Measurements from ENCODE around the gene OSTM1.
A peak's percentile ranks its signal among the peaks of the same experiment; 100 is the strongest.

Gene OSTM1, protein sequence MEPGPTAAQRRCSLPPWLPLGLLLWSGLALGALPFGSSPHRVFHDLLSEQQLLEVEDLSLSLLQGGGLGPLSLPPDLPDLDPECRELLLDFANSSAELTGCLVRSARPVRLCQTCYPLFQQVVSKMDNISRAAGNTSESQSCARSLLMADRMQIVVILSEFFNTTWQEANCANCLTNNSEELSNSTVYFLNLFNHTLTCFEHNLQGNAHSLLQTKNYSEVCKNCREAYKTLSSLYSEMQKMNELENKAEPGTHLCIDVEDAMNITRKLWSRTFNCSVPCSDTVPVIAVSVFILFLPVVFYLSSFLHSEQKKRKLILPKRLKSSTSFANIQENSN

DNA sequence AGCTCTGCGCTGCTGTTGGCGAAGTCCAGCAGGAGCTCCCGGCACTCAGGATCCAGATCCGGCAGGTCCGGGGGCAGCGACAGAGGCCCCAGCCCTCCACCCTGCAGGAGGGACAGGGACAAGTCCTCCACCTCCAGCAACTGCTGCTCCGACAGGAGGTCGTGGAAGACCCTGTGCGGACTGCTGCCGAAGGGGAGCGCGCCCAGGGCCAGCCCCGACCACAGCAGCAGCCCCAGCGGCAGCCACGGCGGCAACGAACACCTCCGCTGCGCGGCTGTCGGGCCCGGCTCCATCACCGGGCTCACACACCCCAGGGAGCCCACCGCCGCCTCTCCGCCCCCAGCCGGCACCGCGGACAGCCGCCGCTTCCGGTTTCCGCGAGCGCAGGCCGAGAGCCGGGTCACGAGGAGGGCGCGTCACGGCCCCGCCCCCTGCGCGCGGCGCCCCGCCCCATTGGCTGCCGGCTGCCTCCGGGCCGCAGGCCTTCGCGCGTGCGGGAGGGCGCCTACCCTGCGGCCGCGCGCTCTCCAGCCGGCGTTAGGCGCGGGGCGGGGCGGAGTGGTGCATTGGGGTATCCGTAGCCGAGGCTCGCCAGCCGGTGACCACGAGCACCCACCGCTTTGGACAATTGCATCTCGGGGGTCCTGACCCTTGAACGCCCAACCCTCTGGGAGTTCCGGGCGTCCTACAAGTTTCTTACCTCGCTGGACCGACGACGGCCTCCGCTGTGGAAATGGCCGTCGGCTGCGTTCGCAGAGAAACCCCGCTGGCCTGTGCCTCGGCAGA lies at the start of gene OSTM1:
Gene OSTM1, minus strand, starts transcription at position 383 of the 786 bp plus-strand sequence. Its CDS starts 90 bp downstream, at position 293.
- in situ Hi-C loops (cut with HindIII; ENCODE audit: low pct_ligation_motif_present, low pct_unique_long_range_greater_than_20kb, low sequenced_read_pairs) = no loop called here
- DNase-seq = peak; percentile 85

DNA sequence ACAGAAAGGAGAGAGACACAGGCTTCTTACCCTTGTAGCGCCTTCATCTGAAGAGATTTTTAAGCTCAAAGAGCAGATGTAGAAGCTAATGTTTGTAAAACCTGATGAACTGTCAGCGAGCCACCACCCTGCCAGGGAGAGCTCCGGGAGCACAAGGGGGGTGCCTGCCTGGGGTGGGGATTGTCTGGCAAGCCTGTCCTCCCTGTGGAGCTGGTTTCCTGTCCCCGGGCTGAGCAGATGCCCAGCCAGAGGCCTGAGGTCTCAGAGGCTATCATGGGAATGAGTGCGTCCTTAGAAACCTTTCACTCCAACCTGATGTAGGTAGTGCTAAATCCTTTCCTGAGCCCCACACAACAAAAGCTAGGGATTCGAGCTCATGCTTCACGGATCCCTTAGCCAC lies 49.4 kb upstream of the OSTM1 start:
- no peak for DNase-seq
- in situ Hi-C loops (cut with HindIII; ENCODE audit: low pct_ligation_motif_present, low pct_unique_long_range_greater_than_20kb, low sequenced_read_pairs) = no loop called here

DNA sequence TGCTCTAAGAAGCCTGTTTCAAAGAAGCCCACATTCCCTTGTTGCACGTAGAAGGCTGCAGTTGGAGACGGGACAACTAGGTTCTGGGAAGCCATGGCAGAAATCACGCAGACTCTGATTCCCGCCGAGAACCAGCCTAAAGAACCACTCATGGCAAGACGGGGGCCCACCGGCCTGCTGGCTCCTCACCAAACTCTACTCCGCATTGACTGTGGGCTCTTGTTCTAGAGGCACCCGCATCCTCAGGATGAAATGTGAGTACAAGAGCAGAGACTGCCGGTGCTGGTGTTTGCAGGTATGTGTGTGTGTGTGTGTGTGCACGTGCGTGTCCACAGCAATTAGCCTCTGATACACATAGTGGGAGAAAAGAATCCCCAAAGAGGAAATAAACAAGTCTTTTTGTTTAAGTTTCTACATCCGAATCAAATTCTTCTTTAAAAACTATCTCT lies 49.0 kb upstream of the OSTM1 start:
- in situ Hi-C loops (cut with HindIII; ENCODE audit: low pct_ligation_motif_present, low pct_unique_long_range_greater_than_20kb, low sequenced_read_pairs) = no loop called here
- DNase-seq = no peak

DNA sequence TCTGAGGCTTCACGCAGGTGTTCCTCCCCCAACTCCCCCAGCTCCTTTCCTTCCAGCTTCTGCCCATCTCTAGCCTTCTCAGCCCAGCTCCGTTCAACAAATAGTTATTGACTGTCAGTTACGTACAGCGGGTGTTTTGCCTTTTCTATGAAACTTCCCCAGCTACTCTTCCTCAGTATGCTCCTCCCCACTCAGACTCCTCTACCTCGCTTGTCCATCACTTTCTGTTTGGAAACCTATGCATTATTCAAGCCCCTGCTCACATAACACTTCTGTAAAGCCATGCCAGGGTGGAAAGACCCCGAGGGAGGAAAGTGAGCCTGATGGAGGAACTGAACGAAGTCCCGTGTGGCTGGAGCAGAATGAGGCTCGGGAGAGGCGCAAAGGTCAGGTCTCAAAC lies 47.1 kb upstream of the OSTM1 start:
- in situ Hi-C loops (cut with HindIII; ENCODE audit: low pct_ligation_motif_present, low pct_unique_long_range_greater_than_20kb, low sequenced_read_pairs) = no loop called here

DNA sequence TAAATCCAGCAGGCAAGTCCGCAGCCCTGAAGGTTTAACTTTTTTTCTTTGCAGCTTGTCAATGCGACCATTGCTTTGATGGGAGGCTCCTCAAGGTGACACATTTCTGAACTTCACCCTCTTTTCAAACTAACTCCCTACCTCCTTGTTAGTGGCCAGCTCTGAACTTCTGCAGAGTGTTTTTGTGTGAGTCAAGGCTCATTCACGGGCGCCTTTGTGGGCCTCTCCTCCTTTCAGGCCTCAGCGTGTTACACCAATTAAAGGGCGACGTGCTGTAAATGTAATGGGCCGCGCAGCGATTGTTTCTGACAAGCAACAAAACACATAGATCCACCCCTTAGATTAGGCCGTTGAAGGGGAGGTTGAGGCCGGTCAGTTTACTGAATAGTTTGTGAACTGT lies 45.8 kb upstream of the OSTM1 start:
- in situ Hi-C loops (cut with HindIII; ENCODE audit: low pct_ligation_motif_present, low pct_unique_long_range_greater_than_20kb, low sequenced_read_pairs) = no loop called here
- DNase-seq = no peak

More for the DNA sequence above, 47.1 kb upstream of the OSTM1 start:
- DNase-seq = no peak

DNA sequence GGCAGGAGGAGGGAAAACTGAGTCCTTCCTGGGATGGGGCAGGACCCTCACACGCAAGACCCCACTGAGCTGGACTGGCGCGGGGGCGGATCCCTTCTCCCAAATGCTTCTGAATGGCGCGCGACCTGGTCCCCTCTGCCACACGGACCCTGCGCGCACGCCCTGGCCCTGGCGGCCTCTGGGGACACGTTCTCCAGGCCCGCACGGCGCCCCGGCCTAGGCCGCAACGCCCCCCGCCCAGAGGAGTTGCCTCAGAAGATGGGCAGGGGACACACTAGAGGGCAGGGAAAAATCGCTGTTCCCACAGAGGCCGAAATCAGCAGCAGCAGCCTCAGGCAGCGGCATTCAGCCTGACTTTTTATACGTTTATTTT lies 45.2 kb upstream of the OSTM1 start:
- in situ Hi-C loops (cut with HindIII; ENCODE audit: low pct_ligation_motif_present, low pct_unique_long_range_greater_than_20kb, low sequenced_read_pairs) = no loop called here
- DNase-seq = no peak

DNA sequence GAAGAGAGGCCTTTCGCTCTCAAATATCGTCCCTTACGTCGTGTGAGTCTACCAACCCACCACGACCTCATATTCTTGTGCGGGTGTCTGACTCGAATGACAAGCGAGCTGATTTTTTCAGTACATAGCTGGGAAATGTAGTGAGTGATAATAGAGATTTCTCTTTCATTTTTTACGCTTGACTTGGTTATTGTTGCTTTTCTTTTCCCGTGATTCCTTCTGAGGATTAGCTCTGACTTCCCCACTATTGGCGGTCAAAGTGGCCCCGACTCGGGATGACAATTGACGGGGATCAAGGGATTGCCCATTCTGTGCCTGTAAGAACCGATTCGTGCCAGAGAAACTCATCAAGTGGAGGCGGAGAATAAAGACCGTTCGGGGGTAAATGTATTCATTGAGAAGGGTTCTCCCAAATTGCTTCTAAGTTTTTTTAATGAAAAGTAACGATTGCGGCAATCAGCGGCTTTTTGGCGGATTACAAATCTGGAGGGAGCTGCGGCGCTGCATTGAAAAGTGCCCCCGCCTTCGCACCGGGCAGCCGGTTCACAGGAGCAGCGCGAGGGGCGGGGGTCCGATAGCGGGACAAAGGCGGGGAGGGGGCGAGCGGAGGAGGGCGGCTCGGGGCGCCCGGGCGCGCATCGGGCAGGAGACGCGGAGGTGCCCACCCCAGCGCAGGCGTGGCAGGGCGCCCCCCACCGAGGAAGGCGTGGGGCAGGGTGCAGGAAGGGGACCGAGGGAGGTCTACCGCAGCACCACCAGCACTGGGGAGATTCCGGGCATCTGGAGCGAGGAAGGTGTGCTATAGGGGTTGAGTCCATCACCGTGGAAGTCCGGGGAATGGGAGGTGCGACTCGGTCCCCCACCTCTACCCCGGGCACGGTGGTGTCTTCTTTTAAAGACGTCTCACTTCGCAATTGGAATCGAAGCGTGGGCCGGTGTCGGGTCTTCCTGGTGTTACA lies 44.5 kb upstream of the OSTM1 start:
- in situ Hi-C loops (cut with HindIII; ENCODE audit: low pct_ligation_motif_present, low pct_unique_long_range_greater_than_20kb, low sequenced_read_pairs) = no loop called here
- DNase-seq = no peak

DNA sequence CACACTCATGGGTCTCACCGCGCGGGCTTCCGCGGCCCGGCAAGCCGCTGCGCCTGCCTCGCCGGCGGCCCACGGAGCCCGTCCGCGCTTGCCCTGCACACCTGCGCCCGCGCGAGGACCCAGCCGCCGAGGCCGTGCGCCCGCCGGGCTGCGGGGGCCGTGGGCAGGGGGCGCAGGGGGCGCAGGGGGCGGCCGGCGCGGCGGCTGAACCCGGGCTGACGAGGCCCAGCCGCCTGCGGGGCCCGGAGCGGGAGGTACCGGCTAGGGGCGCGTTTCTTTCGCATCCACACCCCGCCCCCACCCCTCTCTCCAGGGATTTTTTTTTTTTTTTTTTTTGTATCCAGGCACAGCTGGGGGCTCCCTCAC lies 43.8 kb upstream of the OSTM1 start:
- no peak for DNase-seq
- in situ Hi-C loops (cut with HindIII; ENCODE audit: low pct_ligation_motif_present, low pct_unique_long_range_greater_than_20kb, low sequenced_read_pairs) = no loop called here

DNA sequence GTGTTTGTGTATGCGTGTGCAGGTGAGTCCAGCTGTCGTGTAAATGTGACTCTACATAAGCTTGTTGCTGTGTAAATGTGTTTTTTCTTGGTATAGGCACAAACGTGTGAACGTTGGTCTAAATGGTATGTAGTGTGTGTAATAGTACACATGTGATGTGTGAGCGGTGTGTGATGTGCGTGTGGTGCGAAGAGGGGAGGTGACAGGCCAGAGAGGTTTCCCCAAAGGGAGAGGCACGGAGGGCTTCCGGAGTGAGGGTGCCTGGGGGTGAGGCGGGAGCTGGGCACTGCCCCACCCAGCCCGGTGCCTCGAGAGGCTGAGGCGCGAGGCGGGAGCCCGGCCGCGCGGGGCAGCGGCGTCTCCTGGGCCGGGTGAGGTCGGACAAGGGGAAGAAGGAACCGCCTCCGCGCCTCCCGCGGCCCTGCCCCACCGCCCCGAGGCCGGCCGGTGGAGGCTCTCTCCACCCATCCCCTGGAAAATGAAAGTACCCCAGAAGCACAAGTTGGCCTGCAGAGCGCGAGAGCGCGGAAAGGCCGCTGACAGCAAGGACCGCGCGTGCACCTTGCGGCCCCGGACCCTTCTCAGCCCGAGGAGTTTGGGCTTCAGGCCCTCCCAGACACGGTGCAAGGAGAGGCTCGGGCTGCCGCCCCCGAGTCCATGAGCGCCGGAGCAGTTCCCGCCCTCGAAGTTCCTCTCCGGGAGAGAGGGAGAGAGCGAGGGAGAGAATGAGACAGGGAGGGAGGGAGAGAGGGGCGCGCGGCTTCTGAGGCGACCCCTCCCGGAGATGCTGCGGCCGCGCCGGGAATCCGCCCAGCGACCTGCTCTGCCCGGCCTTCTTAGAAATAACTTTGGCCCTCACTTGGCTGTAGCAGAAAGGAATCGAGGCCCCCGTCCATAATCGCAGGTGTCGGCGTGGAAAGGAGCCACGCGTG lies 43.2 kb upstream of the OSTM1 start:
- in situ Hi-C loops (cut with HindIII; ENCODE audit: low pct_ligation_motif_present, low pct_unique_long_range_greater_than_20kb, low sequenced_read_pairs) = no loop called here

DNA sequence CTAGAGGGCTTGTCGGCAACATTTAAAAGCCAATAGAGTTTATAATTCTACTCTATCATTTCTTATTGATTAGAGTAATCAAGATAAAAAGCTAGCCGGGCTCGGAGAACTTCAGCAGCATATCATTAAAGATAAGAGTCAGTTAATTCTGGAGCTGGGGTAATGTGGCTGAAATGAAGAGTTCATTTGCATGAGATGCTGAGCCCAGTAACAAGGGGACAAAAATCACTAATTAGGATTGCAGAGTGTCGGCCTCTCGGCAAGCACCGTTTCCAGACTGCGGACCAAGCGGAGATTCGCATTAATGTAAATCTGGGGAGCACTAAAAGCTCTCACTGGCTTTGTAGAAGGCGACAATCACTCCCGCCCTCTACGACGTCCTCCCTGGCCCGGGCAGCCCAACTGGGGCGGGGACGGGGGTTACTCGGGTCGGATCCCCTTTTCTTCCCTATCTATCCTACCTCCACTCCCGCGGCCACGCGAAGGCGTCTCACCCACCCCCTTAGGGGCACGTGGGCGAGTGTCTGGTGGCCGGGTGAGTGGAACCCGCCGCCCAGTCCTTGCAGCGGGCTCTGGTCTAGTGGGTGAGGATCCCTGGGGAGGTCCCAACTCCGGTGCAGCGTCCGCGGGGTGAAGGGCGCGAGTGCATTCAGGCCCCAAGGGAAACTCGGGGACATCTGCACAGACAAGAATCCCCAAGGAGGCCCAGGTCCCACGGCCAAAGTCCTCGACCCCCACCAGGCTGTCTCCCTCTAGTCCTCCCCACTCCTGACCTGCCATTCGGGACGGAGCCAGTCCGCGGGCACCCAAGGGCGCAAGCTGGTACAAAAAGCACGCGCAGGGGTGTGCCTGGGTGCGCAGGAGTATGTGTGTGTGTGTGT lies 42.2 kb upstream of the OSTM1 start:
- in situ Hi-C loops (cut with HindIII; ENCODE audit: low pct_ligation_motif_present, low pct_unique_long_range_greater_than_20kb, low sequenced_read_pairs) = no loop called here
- DNase-seq = no peak

More for the DNA sequence above, 43.2 kb upstream of the OSTM1 start:
- DNase-seq = peak; percentile 52

DNA sequence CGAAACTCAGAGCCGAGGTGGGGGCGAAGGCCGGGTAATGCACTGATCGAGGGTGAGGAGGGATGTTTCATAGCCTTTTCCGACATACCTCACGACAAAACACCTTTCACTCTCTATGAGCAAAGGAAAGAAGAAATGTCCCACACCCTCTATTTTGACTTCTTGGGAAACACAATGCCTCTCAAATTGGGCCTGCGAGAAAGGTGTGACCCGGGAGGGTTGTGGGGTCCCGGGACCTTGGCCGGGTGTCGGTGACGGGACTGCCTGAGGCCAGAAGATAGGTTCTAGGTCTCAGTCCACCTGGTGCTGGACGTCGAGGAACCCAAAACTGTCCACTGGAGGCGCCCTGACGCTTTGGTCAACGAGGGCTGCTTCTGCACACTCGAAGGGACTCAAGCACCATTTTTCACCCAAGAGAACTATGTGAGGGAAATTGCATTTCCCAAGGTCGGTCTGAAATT lies 41.1 kb upstream of the OSTM1 start:
- in situ Hi-C loops (cut with HindIII; ENCODE audit: low pct_ligation_motif_present, low pct_unique_long_range_greater_than_20kb, low sequenced_read_pairs) = no loop called here
- peak; percentile 71 for DNase-seq

DNA sequence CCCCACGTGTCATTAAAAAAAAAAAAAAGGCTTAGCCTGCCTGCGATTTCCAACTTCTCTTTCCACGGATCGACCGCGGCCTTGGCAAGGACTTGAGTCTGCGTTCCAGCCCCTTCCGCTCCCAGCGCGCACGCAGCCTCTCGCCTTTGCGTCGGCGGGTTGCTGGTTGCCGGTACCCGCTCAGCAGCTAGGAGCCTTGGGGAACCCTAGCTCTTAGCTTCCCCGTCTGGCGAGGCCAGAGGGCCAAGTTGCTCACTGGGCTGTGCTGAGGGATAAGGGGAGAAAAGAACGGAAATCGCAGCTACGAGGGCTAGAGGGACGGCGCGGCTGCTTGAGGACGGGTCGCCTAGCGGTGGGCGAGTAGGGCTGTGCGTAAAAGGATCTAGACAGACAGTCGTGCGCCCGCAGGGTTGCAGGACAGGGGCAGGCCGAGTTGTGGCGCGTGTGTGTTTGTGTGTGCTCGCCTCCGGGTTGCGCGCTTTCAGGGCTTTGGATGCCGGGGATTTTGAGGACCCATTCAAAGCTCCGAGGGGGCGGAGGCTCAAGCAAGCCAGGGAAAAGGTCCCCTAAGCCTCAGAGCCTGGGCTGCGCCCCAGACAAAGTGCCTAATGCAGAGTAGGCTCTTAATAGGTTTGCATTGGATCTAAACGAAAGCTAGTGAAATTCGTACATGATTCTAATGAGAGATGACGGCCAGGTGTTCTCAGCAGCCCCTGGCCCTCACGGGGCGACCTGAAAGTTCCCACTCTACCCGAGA lies 40.5 kb upstream of the OSTM1 start:
- in situ Hi-C loops (cut with HindIII; ENCODE audit: low pct_ligation_motif_present, low pct_unique_long_range_greater_than_20kb, low sequenced_read_pairs) = no loop called here
- DNase-seq = peak; percentile 43

DNA sequence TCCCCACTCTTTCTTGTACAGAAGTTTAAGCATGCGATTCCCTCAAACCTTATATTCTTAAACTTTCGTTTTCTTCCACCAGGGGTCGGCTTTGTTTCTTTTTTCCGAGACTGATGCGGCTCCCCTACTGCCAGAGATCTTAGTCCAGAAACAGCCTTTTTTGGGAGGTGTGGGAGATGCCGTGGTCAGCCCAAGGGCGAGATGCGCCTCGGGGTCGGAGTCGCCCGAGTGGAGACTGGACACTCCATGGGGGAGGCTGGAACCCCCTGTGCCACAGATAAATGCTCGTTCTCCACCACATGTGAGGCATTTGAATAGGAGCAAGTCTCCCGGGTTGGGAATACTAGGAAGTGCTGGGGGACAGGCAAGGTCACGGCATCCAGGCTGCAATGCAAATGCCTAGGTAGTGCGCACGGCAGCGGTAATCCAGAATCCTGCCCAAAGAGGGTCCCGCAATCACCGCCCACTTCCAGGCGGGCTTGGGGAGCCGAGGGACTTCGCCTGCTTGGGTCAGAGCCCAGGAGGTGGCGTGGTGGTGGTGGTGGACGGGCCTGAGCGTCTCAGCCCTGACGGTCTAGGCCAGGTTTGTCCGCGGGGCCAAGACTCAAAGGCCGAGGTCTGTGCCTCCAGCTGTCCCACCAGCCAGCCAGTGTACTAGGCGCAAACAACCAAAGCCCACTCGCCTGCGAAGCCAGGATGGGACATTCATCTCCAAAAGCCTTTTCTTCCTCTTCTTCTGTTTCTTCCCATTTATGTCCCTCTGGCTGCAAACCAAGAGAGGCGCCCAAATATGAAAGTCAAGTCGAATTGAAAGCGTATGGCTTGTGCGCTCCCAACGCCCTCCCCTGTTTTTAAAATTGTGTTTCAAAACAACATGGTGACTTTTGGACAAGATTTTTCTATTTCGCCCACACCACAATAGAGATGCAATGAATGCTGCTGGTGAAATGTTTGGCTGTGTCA lies 39.3 kb upstream of the OSTM1 start:
- in situ Hi-C loops (cut with HindIII; ENCODE audit: low pct_ligation_motif_present, low pct_unique_long_range_greater_than_20kb, low sequenced_read_pairs) = no loop called here
- peak; percentile 56 for DNase-seq

DNA sequence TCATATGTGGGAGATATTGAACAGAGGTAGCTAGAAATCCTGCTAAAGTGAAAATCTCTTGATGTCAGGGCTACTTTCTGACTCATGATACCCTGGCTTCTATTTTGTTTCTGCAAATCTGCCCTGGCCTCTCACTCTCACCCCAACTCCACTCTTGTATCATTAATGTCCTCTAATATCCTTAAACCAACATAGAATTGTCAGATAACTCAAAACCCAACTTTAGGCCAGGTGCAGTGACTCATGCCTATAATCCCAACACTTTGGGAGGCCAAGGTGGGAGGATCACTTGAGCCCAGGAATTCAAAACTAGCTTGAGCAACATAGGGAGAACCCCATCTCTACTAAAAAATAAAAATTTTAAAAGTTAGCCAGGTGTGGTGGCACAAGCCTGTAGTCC lies 33.8 kb upstream of the OSTM1 start:
- in situ Hi-C loops (cut with HindIII; ENCODE audit: low pct_ligation_motif_present, low pct_unique_long_range_greater_than_20kb, low sequenced_read_pairs) = no loop called here
- no peak for DNase-seq

DNA sequence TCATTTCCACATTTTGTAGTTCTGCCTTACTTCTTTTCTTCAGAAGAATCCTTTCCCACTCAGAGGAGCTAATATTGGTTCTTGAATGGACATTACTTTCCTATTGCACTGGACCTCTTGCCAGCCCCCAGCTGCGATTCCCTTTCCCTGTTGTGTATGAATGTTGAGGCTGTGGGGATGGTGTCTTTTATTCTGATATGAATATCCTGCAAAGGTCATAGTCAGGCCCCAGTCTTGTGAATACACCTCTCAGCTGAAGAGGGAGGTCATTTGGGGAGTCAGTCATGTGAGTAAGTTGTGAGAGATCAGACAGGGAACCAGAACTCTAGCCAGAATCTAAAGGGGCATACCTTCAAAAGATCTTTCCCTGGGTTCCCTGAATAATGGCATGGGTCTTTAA lies 32.6 kb upstream of the OSTM1 start:
- in situ Hi-C loops (cut with HindIII; ENCODE audit: low pct_ligation_motif_present, low pct_unique_long_range_greater_than_20kb, low sequenced_read_pairs) = no loop called here

More for the DNA sequence above, 32.6 kb upstream of the OSTM1 start:
- no peak for DNase-seq
